ENCODE measurements around the gene FOLR1.

The FOLR1 gene

GRCh38 chr11:72236774-72237111 lies 44.8 kb downstream of the FOLR1 start:
- no peak for DNase-seq

- DNase-seq = no peak
These were observed 45.4 kb downstream of the FOLR1 start for GRCh38 chr11:72237112-72237931.

- no peak for DNase-seq
These were observed 46.1 kb downstream of the FOLR1 start for GRCh38 chr11:72238040-72238450.

- DNase-seq = no peak
These were observed 46.8 kb downstream of the FOLR1 start for GRCh38 chr11:72238492-72239312.

GRCh38 chr11:72239313-72239848 lies 47.4 kb downstream of the FOLR1 start:
- DNase-seq = no peak

- no peak for DNase-seq
These were observed 48.0 kb downstream of the FOLR1 start for GRCh38 chr11:72239849-72240460.

- no peak for DNase-seq
These were observed 48.7 kb downstream of the FOLR1 start for GRCh38 chr11:72240461-72241290.

- DNase-seq = no peak
These were observed 49.4 kb downstream of the FOLR1 start for GRCh38 chr11:72241291-72241781.

GRCh38 chr11:72242141-72242540 lies 50.2 kb downstream of the FOLR1 start:
- DNase-seq = no peak

- DNase-seq = no peak
These were observed 51.5 kb downstream of the FOLR1 start for GRCh38 chr11:72243173-72244059.

GRCh38 chr11:72244060-72244360 lies 52.1 kb downstream of the FOLR1 start, which contains the start of gene PHOX2A:
Gene PHOX2A, minus strand, starts transcription at chr11:72244176. Its CDS starts 172 bp downstream, at chr11:72244004.
- DNase-seq = no peak

- DNase-seq = no peak
These were observed 52.7 kb downstream of the FOLR1 start for GRCh38 chr11:72244361-72245262.

- no peak for DNase-seq
These were observed 53.4 kb downstream of the FOLR1 start for GRCh38 chr11:72245263-72245816.

Measured in activated gamma-delta T cell (primary cell).